Measurements from ENCODE around the gene RABL2B.

DNA sequence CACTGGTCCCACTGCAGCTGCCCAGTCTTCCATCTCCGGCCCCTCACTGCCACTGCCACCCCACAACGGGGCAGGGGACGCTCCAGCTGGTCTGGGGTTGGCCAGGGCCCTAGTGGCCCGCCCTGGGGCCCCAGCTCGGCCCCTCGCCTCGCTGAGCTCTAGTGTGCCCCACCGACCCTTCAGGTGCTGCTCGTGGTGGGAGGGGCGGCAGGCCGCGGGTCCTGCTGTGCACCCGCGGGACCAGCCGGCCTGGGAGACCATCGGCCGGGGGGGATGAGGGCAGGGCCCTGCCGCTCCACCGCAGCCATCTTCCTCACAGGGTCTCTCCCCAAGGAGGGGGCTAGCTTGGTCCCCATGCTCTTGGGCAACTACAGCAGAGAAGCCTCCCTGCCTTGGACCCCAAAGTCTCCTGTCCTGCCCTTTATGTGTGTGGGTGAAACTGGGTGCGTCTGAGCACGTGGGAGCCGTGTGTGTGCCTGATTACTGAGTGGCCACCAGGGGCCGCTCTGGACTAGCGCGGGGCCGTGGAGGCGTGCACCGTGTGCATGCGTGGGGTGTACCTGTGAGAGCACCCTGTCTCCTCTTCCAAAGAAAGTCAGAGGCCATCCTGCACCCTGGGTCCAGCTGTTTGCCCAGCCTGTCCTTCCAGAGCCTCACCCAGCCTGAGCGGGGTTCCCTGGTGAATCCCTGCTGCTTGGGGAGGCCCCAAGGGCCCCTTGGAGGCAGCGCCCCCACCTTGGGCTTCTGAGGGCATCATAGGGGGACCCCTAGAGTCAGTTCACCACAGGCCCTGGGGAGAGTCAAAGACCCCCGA lies 51.4 kb downstream of the RABL2B start:
- no peak for TF ChIP-seq POLR2A (IDR thresholded peaks at IDR 0.05)
- TF ChIP-seq, protein P1, sequence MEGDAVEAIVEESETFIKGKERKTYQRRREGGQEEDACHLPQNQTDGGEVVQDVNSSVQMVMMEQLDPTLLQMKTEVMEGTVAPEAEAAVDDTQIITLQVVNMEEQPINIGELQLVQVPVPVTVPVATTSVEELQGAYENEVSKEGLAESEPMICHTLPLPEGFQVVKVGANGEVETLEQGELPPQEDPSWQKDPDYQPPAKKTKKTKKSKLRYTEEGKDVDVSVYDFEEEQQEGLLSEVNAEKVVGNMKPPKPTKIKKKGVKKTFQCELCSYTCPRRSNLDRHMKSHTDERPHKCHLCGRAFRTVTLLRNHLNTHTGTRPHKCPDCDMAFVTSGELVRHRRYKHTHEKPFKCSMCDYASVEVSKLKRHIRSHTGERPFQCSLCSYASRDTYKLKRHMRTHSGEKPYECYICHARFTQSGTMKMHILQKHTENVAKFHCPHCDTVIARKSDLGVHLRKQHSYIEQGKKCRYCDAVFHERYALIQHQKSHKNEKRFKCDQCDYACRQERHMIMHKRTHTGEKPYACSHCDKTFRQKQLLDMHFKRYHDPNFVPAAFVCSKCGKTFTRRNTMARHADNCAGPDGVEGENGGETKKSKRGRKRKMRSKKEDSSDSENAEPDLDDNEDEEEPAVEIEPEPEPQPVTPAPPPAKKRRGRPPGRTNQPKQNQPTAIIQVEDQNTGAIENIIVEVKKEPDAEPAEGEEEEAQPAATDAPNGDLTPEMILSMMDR (IDR thresholded peaks at IDR 0.05): peak in 1 of 3 donors; percentile 52
